DND-41 (cell line): Measurements from ENCODE around the gene CACNA1H.
"Not testable (repeated sequence)": the region's sequence is repeated elsewhere in the genome, so short reads cannot be mapped to it uniquely, and the experiment has no call there.

Experiments
- CTCF ChIP-seq: IDR thresholded peaks from 2 replicates; pipeline ENCODE4 v1.5.1; 2012; ENCODE audit warnings: borderline replicate concordance, low read length, moderate library complexity, mild to moderate bottlenecking; ENCODE audit not compliant: poor library complexity, severe bottlenecking; ENCODE audit errors: extremely low read depth
- EZH2 ChIP-seq: IDR thresholded peaks from 3 replicates; pipeline ENCODE4 v1.6.1; 2012; ENCODE audit warnings: borderline replicate concordance, low read depth, mild to moderate bottlenecking, moderate library complexity, low read length, inconsistent platforms; ENCODE audit not compliant: severe bottlenecking

GRCh38 chr16:1230084-1230470 is 77.2 kb downstream of the CACNA1H start, which contains the start of gene TPSB2:
- TF ChIP-seq CTCF, EZH2: not testable (repeated sequence)
